ENCODE results near the gene RPS28.
"Not testable (repeated sequence)": the region's sequence is repeated elsewhere in the genome, so short reads cannot be mapped to it uniquely, and the experiment has no call there.

RPS28 gene

DNA sequence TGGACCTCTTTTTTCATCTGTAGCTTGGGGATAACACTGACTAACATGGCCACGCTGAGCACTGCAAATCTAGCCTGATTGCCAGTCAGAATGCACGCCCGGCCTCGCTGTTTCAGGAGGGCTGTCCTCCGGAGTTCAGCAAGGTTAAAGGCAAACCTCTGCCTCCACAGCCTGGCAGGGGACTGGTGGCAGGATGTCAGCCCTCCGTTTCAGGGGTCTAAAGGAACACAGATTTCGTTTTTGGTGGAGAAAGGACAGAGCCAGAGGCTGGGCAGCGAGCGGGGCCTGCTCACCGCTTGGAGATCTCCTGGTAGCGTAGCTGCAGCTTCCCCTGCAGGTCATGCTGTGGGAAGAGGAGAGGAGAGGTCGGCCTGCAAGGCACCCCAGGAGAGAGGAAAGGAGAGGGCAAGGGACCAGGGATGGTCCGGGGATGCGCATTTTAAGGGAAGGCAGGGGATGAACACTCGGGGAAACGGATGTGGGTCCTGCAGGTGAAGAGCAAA, 681 bp upstream of the RPS28 start:
- no peak for DNase-seq (ENCODE audit: low spot score)

DNA sequence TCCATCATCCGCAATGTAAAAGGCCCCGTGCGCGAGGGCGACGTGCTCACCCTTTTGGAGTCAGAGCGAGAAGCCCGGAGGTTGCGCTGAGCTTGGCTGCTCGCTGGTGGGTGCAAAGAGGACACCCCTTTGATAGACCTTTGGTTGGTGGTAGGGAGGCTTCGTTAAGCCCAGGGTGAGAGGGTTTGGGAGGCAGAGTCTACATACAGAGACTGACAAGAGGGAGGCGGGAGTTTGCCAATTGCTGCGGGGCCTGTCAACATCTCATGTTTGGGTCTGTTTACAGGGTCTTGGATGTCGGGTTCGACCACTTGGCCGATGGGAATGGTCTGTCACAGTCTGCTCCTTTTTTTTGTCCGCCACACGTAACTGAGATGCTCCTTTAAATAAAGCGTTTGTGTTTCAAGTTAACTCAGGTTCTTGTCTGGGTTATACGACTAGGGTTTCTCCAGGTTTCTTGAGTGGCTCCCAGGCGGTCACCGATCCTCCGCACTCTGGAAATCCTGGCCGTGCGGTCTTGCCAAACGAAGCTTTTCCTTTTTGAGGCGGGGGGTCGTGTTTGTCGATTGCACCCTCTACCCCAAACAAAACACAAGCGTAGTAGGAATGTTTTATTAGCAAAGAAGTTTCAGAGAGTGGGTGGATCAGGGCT, 816 bp downstream of the RPS28 start:
- DNase-seq (ENCODE audit: low spot score): no peak

DNA sequence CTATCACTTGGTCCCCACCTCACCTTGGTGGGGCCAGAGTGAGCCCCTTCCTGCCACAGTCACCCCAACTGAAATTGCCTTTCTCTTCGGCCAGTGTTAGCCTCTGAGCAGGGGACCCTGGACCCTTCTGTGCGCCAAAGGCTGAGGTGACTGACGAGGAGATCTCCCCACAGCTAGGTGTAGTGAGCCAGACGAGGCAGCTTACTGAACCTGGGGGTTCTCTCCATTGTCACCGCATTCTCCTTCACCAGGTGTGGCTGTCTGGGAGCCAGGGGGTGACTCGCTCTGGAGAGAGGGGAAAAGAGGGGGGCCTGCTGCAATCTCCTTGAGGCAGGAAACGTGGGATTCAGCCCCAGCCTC, 1.3 kb downstream of the RPS28 start:
- DNase-seq (ENCODE audit: low spot score): no peak

GRCh38 chr19:8323781-8324185, 2.5 kb downstream of the RPS28 start:
- DNase-seq (ENCODE audit: low spot score): no peak

DNA sequence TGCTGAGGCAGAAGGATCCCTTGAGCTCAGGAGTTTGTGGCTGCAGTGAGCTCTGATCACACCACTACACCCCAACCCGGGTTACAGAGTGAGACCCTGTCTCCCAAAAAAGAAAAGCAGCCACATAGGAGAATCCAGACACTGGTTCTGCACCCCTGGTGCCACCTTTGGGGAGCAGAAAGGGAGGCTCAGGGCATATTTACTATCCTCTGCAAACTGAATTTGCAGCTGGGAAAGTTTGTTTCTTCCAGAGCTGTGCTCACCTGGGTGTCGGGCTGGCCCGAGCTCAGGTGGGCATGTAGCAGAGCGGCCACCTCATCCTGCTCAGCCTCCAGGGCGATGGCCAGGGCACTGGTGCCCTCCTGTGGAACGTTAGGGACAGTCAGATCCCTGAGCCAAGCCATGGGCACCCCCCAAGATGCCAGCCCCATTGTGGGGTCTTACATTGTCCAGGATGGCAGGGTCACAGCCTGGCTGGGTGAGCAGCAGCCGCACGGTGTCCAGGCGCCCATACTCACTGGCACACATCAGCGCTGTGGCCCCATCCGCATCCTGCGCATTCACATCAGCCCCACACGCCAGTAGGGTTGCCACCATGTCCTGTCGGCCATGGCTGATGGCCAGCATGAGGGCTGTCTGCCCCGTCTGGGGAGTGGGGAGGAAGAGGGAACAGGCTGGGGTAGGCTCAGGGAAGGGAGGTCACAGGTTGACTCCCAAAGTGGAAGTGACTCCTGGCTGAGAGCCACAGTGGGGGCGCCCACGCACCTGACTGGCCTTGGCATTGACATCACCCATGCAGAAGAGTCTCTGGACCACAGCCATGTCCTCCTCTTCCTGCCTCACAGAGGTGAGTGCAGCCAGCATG, 3.1 kb downstream of the RPS28 start:
- DNase-seq (ENCODE audit: low spot score): no peak

DNA sequence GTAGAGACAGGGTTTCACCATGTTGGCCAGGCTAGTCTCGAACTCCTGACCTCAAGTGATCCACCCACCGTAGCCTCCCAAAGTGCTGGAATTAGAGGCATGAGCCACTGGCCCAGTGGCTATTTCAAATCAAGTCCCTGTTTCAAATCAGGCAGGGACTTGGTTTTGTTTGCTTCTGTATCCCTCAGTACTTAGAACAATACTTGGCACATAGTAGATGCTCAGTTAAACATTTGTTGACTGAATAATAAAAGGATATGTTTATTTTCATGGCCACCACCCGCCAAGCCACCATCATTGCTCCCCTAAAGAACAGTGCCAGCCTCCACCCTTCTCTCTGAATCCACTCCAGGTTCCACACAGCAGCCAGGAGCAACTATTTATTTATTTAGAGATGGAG, 4.2 kb downstream of the RPS28 start:
- no peak for DNase-seq (ENCODE audit: low spot score)

DNA sequence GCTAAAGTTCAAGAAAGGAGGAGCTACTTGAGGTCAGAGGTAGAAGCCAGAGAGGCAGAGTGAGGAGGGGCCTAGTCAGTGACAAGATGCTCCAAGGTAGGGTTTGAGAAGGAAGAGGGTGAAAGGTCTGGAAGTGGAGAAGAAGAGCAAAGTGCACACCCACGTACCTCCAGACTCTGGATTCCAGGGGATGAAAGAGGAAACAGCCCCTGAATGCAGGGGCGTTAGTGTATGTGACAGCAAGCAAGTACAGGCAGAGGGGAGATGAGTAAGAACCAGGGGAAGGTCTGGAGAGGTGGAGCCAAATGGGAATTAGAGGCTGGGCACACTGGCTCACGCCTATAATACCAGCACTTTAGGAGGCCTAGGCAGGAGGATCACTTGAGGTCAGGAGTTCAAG, 8.7 kb downstream of the RPS28 start:
- no peak for DNase-seq (ENCODE audit: low spot score)

- no peak for DNase-seq (ENCODE audit: low spot score)
Measured at GRCh38 chr19:8331263-8331845, 10.1 kb downstream of the RPS28 start.

DNA sequence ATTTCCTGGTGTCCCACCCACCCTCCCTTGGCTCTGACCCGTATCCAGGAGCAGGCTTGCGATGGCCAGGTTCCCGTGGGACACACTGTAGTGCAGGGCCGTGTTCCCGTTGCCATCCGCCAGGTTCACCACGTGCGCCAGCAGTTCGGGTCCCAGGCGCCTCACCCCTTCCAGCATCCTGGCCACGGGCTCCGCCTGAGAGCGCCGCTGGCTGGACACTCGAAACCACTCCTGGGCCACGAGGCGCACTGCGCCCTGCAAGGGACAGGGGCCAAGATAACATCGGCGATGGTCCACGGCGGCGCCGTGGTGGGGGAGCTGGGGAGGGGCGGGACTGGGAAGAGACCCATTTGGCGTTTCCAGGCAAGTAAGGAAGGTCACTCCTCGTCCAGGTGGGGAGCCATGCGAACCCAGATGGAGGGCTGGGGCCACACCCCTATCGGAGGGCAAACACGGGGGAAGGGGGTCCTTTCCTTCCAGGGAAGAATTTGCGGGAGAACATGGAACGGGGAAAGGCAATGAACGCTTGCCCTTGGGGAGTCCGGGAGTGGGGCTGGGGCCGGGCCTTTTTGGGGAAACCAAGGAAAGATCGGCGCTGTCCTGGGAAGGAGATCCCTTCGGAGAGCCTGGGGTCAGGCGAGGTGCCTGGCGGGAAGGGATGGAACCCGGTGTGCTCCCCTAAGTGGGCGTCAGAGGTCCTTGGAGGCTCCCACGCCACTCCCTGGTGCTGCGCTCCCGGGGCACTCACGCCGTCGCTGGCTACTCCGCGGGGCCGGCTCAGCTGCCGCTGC, 11.9 kb downstream of the RPS28 start:
- DNase-seq (ENCODE audit: low spot score): no peak

DNA sequence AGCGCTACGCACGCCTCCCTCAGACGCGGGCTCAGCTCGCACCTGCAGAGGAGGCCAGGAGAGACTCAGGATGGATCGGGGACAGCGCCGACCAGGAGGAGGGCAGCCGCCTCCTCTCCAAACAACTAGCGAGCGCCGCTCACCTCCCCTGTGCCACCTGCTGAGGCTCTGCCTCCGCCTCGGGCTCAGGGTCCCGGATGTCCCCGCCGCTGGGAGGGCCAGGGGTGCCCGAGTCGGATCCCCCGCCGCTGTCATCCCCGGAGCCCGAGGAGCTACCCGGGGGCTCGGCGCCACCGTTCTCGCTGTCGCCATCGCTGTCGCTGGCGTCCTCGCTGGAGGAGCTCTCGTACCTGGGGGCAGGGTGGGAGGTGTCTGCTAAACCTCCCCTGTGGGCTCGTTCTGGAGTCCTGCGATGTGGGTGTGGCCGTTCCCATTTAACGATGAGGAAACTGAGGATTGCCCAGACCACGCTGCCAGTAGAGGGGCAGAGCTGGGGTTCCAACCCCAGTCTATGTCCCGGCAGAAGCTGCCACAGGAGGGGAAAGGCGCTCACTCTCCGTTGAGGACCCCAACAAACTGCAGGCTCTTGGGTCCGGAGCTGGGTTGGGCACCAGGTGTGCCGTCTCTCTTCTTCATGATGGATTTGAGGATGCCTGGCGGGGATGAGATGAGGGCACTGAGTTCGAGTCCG, 12.6 kb downstream of the RPS28 start:
- no peak for DNase-seq (ENCODE audit: low spot score)

- DNase-seq (ENCODE audit: low spot score): peak; percentile 71
Measured at GRCh38 chr19:8334458-8335342, 13.4 kb downstream of the RPS28 start.

GRCh38 chr19:8335343-8336071, 14.2 kb downstream of the RPS28 start:
- DNase-seq (ENCODE audit: low spot score): no peak

GRCh38 chr19:8336072-8336569, 14.8 kb downstream of the RPS28 start:
- no peak for DNase-seq (ENCODE audit: low spot score)

GRCh38 chr19:8336660-8337059, 15.4 kb downstream of the RPS28 start:
- no peak for DNase-seq (ENCODE audit: low spot score)

DNA sequence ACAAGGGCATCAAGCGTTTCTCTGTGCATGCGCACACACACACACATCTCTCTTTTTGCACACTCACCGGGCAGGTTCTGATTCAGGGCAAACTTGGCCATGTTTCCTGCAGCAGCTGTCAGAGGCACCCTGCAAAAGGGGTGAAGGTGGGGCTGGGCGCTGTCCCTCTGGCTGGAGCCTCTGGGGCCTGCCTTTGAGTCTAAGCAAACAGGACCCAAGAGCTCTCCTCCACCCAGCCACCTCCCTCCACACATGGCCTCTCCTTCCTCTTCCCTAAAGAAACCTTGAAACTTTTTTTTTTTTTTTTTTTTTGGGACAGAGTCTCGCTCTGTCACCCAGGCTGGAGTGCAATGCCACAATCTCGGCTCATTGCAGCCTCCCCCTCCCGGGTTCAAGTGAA, 16.4 kb downstream of the RPS28 start:
- DNase-seq (ENCODE audit: low spot score): no peak

- no peak for DNase-seq (ENCODE audit: low spot score)
Measured at GRCh38 chr19:8338835-8339234, 17.5 kb downstream of the RPS28 start.

DNA sequence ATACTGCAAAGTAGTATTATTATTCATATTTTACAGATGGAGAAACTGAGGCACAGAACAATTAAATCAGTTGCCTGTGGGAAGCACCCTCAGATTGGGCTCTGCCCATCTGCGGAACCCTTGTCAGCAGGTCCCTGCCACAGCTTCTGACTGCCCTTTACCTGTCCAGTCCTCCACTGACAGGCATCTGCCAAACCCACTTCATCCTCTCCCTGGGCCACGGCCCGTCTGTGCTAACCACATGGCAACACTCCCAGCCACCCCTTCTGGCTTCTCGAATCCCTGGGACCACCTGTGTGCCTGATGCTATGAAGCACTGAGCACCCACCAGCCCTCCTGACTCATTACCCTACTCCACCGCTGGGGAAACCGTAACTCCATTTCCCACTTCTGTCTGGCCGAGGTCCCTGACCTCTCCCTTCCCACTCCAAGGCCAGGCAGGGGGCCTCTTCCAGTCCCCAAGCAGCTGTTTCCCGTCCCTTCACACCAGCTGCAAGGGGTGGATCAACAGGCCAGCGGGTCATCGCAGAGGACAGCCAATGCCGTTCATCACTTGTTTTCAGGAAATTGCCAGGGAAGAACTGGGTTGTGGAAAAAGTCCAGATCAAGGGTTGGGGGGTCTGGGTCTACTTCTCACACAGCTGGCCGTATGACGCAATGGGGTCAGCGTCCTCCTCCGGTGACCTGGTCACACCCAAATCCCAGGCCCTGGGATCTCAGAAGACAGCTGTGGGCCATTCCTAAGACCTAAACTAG, 19.2 kb downstream of the RPS28 start:
- no peak for DNase-seq (ENCODE audit: low spot score)

DNA sequence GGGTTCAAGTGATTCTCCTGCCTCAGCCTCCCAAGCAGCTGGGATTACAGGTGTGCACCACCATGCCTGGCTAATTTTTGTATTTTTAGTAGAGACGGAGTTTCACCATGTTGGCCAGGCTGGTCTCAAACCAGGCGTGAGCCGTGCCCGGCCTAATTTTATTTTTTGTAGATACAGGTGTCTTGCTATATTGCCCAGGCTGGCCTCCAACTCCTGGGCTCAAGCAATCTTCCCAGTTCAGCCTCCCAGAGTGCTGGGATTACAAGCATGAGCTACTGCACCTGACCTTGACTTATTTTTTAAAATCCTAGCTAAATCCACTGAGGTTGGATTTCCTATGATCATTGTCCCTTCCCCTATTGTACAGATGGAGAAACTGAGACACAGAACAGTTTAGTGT, 20.2 kb downstream of the RPS28 start:
- not testable (repeated sequence) for DNase-seq (ENCODE audit: low spot score)

GRCh38 chr19:8342316-8342683, 21.0 kb downstream of the RPS28 start:
- DNase-seq (ENCODE audit: low spot score): no peak

All from COLO829 (cell line).